HT-29 (cell line): Measurements from ENCODE around the gene ZNF429. TPM values are rescaled to one million over a fixed set of nuclear protein-coding genes. Genes with fewer than 3 reads are reported as not detected.
"Not testable (repeated sequence)": the region's sequence is repeated elsewhere in the genome, so short reads cannot be mapped to it uniquely, and the experiment has no call there.

Source experiments
- DNase-seq: peaks from one replicate; pipeline ENCODE4 v3.0.0-alpha.2; 2015; ENCODE audit warnings: low spot score
- total RNA-seq: library from RNA; depleted of rRNA; stranded (reverse); fragments of >200 nt; shearing (Covaris generic); gene quantifications from 2 replicates; pipeline ENCODE4 v1.2.3, GENCODE V29; 2014; rRNA removed

ZNF429 gene
- total RNA-seq, 1 experiment from 2014 or later: 0.41 TPM

DNA sequence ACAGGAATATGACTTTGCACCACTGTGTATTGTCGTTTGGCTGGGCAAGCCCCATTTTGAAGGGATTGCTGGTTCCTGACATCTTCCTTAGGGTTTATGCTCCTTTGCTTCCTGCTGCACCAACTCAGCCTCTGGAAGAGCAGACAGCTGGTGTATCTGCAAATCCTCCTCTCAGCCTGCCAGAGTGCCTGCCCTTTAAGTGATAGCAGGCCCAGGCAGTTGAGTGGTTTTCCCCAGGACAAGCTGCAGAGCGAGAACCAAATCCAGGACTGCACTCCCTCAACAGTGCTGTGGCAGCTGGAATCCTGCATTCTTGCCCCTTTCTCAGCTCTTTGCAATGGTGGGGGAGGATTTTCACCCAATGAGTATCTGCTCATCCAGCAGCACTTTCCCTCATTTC is 85.5 kb downstream of the ZNF429 start:
- DNase-seq: no peak

GRCh38 chr19:21593008-21593481 is 87.6 kb downstream of the ZNF429 start:
- DNase-seq: no peak

- no peak for DNase-seq
These were observed 88.1 kb downstream of the ZNF429 start for GRCh38 chr19:21593502-21593901.

DNA sequence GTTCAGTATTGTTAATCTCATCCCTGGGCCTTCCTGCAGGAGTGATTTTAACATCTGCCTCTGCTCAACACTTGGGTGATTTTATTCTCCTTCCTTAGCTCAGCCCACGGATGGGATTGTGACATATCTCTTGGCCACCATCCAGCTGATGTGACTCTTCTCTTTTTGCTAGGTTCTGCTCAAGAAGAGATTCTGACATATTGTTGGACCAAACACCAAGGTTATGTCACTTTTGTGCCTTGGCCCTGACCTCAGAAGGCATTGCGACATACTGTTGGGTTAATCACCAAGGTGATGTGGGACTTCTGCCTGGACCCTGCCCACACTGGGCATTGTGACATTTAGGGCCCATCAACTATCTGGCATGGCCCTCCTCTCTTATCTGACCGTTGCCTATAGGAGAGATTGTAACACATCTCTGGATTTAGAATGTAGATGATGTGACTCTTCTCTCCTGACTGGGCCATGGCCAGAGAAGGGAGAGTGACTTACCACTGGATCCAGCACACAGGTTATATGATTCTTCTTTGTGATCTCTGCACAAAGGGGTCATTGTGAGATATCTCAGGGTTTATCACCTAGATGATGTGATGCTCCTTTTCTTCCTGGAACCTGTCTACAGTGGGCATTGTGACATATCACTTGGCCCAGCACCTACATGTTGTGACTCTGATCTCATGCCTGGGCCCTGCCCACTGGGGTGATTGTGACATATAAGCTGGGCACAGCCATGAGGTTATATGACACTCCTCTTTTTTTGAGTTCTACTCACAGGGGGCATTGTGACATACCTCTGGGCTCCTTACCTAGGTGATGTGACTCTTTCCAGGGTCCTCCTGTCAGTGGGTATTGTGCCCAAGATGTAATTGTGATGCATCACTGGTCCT is 88.8 kb downstream of the ZNF429 start:
- DNase-seq: no peak

DNA sequence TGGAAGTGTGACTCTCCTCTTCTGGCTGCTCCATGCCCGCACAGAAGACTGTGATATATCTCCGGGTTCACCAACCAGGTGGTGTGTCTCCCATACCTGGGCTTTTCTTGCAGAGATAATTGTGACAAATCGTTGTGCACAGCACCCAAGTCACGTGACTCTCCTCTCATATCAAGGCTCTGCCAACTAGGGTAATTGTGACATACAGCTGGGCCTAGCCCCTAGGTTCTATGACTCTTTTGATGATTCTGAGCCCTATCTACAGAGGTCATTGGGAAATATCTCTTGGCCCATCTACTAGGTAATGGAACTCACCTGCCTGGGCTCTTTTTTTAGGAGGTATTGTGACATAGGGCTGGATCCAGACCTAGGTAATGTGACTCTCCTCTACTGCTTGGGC is 89.8 kb downstream of the ZNF429 start:
- no peak for DNase-seq

DNA sequence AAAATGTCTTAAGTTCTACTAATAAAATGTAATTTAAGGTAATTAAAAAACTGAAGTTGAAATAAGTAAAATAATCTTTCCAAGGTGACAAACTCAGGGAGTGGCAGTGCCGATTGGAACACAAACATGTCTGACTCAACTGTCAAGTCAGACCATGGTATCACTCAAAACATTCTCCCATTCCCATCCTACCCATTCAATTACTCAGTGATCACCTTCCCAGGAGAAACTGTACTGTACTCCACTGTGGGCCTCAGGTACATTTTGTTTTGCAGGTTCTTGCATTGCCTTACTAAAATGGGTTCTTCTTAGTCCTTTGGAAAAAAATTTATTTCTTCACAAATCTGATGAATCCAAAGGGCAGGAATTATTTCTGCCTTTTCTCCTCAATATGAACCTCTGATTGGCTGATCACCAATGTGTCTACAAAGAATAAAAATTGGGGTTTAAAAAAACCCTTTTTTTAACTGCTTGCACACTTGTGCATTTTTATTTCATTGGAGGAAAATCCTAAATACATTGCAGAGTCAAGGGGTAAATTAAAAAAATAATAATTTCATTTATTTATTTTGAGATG is 96.8 kb downstream of the ZNF429 start:
- DNase-seq: no peak

- not testable (repeated sequence) for DNase-seq
These were observed 97.4 kb downstream of the ZNF429 start for GRCh38 chr19:21602659-21603430.

GRCh38 chr19:21603431-21604231 is 98.2 kb downstream of the ZNF429 start:
- no peak for DNase-seq

- no peak for DNase-seq
These were observed 99.0 kb downstream of the ZNF429 start for GRCh38 chr19:21604351-21604926.

Other genes starting within 250 kb of the ZNF429 start
- gene ZNF708, start 176.2 kb upstream of the ZNF429 start, total RNA-seq: 2.0 TPM in 2 replicates
- 2.0 and 3.2 TPM in 2 replicates for gene ZNF738, start 146.6 kb upstream of the ZNF429 start, total RNA-seq
- gene ZNF493, start 108.5 kb upstream of the ZNF429 start, total RNA-seq: 1.9 and 2.5 TPM in 2 replicates